HG03095 (cell line): Measurements from ENCODE around the gene LAPTM5.

ENCODE experiments used
- ATAC-seq: cut with Tn5 transposase; IDR thresholded peaks from one replicate; pipeline ENCODE4 v1.9.1; 2021; ENCODE audit warnings: moderate library complexity; ENCODE audit not compliant: unreplicated experiment

The LAPTM5 gene

GRCh38 chr1:30745156-30745833 is 12.3 kb downstream of the LAPTM5 start:
- ATAC-seq, result no peak

- no peak for ATAC-seq
Observed at GRCh38 chr1:30744060-30744756, 13.4 kb downstream of the LAPTM5 start.

- peak; percentile 33 for ATAC-seq
Observed at GRCh38 chr1:30743584-30744059, 14.0 kb downstream of the LAPTM5 start.

GRCh38 chr1:30742963-30743559 is 14.5 kb downstream of the LAPTM5 start:
- no peak for ATAC-seq

- ATAC-seq, result no peak
Observed at GRCh38 chr1:30742300-30742962, 15.1 kb downstream of the LAPTM5 start.

GRCh38 chr1:30741239-30741894 is 16.2 kb downstream of the LAPTM5 start:
- no peak for ATAC-seq

- no peak for ATAC-seq
Observed at GRCh38 chr1:30740251-30741238, 17.0 kb downstream of the LAPTM5 start.

GRCh38 chr1:30739601-30740000 is 18.0 kb downstream of the LAPTM5 start:
- no peak for ATAC-seq

- ATAC-seq, result no peak
Observed at GRCh38 chr1:30738715-30739559, 18.6 kb downstream of the LAPTM5 start.

- ATAC-seq, result no peak
Observed at GRCh38 chr1:30738040-30738714, 19.4 kb downstream of the LAPTM5 start.

GRCh38 chr1:30737357-30738039 is 20.1 kb downstream of the LAPTM5 start:
- no peak for ATAC-seq

- no peak for ATAC-seq
Observed at GRCh38 chr1:30735668-30736498, 21.7 kb downstream of the LAPTM5 start.

GRCh38 chr1:30735124-30735523 is 22.4 kb downstream of the LAPTM5 start:
- ATAC-seq, result no peak

GRCh38 chr1:30734580-30734979 is 23.0 kb downstream of the LAPTM5 start:
- ATAC-seq, result no peak

- no peak for ATAC-seq
Observed at GRCh38 chr1:30734106-30734505, 23.5 kb downstream of the LAPTM5 start.

- ATAC-seq, result no peak
Observed at GRCh38 chr1:30733493-30733892, 24.1 kb downstream of the LAPTM5 start.
